WTC11 (cell line): ENCODE measurements around the gene MEOX2. TPM values are rescaled to one million over a fixed set of nuclear protein-coding genes. Genes with fewer than 3 reads are reported as not detected.

Experiments
- ATAC-seq: fragments of 200-7000 bp; cut with Tn5 transposase; 2 replicates; pipeline ENCODE4 v1.10.0; 2021; ENCODE audit warnings: mild to moderate bottlenecking, moderate library complexity
- CTCF ChIA-PET: fragments of 300-600 bp; sonication (Branson Sonifier 250); formaldehyde crosslinking; loops from one replicate; lab custom pipeline; 2021; ENCODE audit warnings: antibody characterized with exemption; lab: Charles Lee
- POLR2A ChIA-PET: fragments of 350-600 bp; sonication (Branson Sonifier 250); formaldehyde crosslinking; loops from one replicate; lab custom pipeline; 2021; ENCODE audit warnings: antibody characterized with exemption; lab: Charles Lee
- DNase-seq: peaks from one replicate; pipeline ENCODE4 v3.0.0; 2021; ENCODE audit warnings: low spot score
- H3K27ac Mint-ChIP-seq: 2 replicates; pipeline ENCODE4 v1.8.0; 2021; ENCODE audit warnings: mixed read lengths
- H3K27me3 Mint-ChIP-seq: 2 replicates; pipeline ENCODE4 v1.8.0; 2021; ENCODE audit warnings: low read depth, mild to moderate bottlenecking, moderate library complexity, mixed read lengths
- H3K36me3 Mint-ChIP-seq: 2 replicates; pipeline ENCODE4 v1.8.0; 2021; ENCODE audit warnings: mixed read lengths
- H3K4me1 Mint-ChIP-seq: 2 replicates; pipeline ENCODE4 v1.8.0; 2022; ENCODE audit warnings: mixed read lengths
- H3K4me3 Mint-ChIP-seq: 2 replicates; pipeline ENCODE4 v1.8.0; 2021; ENCODE audit warnings: mild to moderate bottlenecking, moderate library complexity, mixed read lengths
- H3K9me3 Mint-ChIP-seq: 2 replicates; pipeline ENCODE4 v1.8.0; 2021; ENCODE audit warnings: mixed read lengths
- CDX4 ChIP-seq: fragments of 250-450 bp; sonication (Bioruptor Pico); IDR thresholded peaks from 2 replicates; pipeline ENCODE4 v1.9.0; 2021; ENCODE audit warnings: moderate library complexity, mild to moderate bottlenecking, inconsistent platforms, borderline replicate concordance
- ELF4 ChIP-seq: sonication (generic); formaldehyde crosslinking; IDR thresholded peaks from 2 replicates; pipeline ENCODE4 v1.8.1; 2022; ENCODE audit warnings: low read depth, mild to moderate bottlenecking, moderate library complexity, missing genetic modification reagents
- EMX1 ChIP-seq: fragments of 250-450 bp; sonication (Bioruptor Pico); IDR thresholded peaks from 2 replicates; pipeline ENCODE4 v1.8.0; 2021; ENCODE audit warnings: mild to moderate bottlenecking
- ERG ChIP-seq: fragments of 250-450 bp; sonication (Bioruptor Pico); IDR thresholded peaks from 2 replicates; pipeline ENCODE4 v1.8.0; 2021; ENCODE audit warnings: mild to moderate bottlenecking
- ESRRA ChIP-seq: sonication (generic); formaldehyde crosslinking; IDR thresholded peaks from 2 replicates; pipeline ENCODE4 v1.8.1; 2022; ENCODE audit warnings: mild to moderate bottlenecking, missing genetic modification reagents, borderline replicate concordance
- FOXP1 ChIP-seq: sonication (generic); formaldehyde crosslinking; IDR thresholded peaks from 2 replicates; pipeline ENCODE4 v1.8.0; 2022; ENCODE audit warnings: missing genetic modification reagents, mild to moderate bottlenecking, moderate library complexity, borderline replicate concordance
- HMGXB4 ChIP-seq: sonication (generic); formaldehyde crosslinking; IDR thresholded peaks from 2 replicates; pipeline ENCODE4 v1.8.1; 2023; ENCODE audit warnings: mild to moderate bottlenecking, moderate library complexity, missing genetic modification reagents
- MYBL2 ChIP-seq: sonication (generic); formaldehyde crosslinking; IDR thresholded peaks from 2 replicates; pipeline ENCODE4 v1.8.1; 2023; ENCODE audit warnings: mild to moderate bottlenecking, moderate library complexity, missing genetic modification reagents
- NFE2L1 ChIP-seq: sonication (generic); formaldehyde crosslinking; IDR thresholded peaks from 2 replicates; pipeline ENCODE4 v1.8.1; 2023; ENCODE audit warnings: missing genetic modification reagents
- NR3C1 ChIP-seq: sonication (generic); formaldehyde crosslinking; conservative IDR thresholded peaks from 2 replicates; pipeline ENCODE4 v1.8.1; 2023; ENCODE audit warnings: low read depth, mild to moderate bottlenecking, missing genetic modification reagents
- OVOL2 ChIP-seq: fragments of 250-450 bp; sonication (Bioruptor Pico); IDR thresholded peaks from 2 replicates; pipeline ENCODE4 v1.9.0; 2021; ENCODE audit warnings: mild to moderate bottlenecking, borderline replicate concordance
- RORB ChIP-seq: fragments of 250-450 bp; sonication (Bioruptor Pico); IDR thresholded peaks from 2 replicates; pipeline ENCODE4 v1.9.0; 2021; ENCODE audit warnings: mild to moderate bottlenecking
- TCF7 ChIP-seq: sonication (generic); formaldehyde crosslinking; IDR thresholded peaks from 2 replicates; pipeline ENCODE4 v1.8.0; 2022; ENCODE audit warnings: mild to moderate bottlenecking, low read depth, missing genetic modification reagents, moderate library complexity
- ZMAT4 ChIP-seq: fragments of 250-450 bp; sonication (Bioruptor Pico); IDR thresholded peaks from 2 replicates; pipeline ENCODE4 v1.9.0; 2021; ENCODE audit warnings: mild to moderate bottlenecking
- ZNF138 ChIP-seq: sonication (generic); formaldehyde crosslinking; conservative IDR thresholded peaks from 2 replicates; pipeline ENCODE4 v1.8.1; 2022; ENCODE audit warnings: mild to moderate bottlenecking, moderate library complexity, missing genetic modification reagents
- ZNF232 ChIP-seq: sonication (generic); formaldehyde crosslinking; IDR thresholded peaks from 2 replicates; pipeline ENCODE4 v1.8.0; 2022; ENCODE audit warnings: mild to moderate bottlenecking, missing genetic modification reagents
- ZNF416 ChIP-seq: fragments of 250-450 bp; sonication (Bioruptor Pico); IDR thresholded peaks from 2 replicates; pipeline ENCODE4 v1.9.0; 2021; ENCODE audit warnings: mild to moderate bottlenecking, inconsistent platforms
- total RNA-seq: library from RNA; stranded (reverse); gene quantifications from 3 replicates; pipeline ENCODE4 v1.2.3, GENCODE V29; 2021
- TF ChIP-seq, protein P1 (sequence below): sonication (generic); formaldehyde crosslinking; IDR thresholded peaks from 2 replicates; pipeline ENCODE4 v1.8.0; 2022; ENCODE audit warnings: mild to moderate bottlenecking, missing genetic modification reagents
- TF ChIP-seq, protein P2 (sequence below): sonication (generic); formaldehyde crosslinking; IDR thresholded peaks from 2 replicates; pipeline ENCODE4 v1.8.1; 2022; ENCODE audit warnings: mild to moderate bottlenecking, missing genetic modification reagents, moderate library complexity, borderline replicate concordance
- TF ChIP-seq, protein P3 (sequence below): sonication (generic); formaldehyde crosslinking; IDR thresholded peaks from 2 replicates; pipeline ENCODE4 v1.8.0; 2023; ENCODE audit warnings: mild to moderate bottlenecking, missing genetic modification reagents
- TF ChIP-seq, protein P4 (sequence below): fragments of 250-450 bp; sonication (Bioruptor Pico); conservative IDR thresholded peaks from 2 replicates; pipeline ENCODE4 v1.9.0; 2021; ENCODE audit warnings: mild to moderate bottlenecking

Gene MEOX2
- total RNA-seq, 1 experiment from 2014 or later, result 0.07 TPM

- TF ChIP-seq, protein P1, sequence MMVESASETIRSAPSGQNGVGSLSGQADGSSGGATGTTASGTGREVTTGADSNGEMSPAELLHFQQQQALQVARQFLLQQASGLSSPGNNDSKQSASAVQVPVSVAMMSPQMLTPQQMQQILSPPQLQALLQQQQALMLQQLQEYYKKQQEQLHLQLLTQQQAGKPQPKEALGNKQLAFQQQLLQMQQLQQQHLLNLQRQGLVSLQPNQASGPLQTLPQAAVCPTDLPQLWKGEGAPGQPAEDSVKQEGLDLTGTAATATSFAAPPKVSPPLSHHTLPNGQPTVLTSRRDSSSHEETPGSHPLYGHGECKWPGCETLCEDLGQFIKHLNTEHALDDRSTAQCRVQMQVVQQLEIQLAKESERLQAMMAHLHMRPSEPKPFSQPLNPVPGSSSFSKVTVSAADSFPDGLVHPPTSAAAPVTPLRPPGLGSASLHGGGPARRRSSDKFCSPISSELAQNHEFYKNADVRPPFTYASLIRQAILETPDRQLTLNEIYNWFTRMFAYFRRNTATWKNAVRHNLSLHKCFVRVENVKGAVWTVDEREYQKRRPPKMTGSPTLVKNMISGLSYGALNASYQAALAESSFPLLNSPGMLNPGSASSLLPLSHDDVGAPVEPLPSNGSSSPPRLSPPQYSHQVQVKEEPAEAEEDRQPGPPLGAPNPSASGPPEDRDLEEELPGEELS, result no peak
- TF ChIP-seq NR3C1 (CRISPR knock-in tag) (no peak), ESRRA (no peak), FOXP1 (no peak), ZNF138 (CRISPR knock-in tag) (no peak), ZMAT4 (no peak)
- TF ChIP-seq, protein P2, sequence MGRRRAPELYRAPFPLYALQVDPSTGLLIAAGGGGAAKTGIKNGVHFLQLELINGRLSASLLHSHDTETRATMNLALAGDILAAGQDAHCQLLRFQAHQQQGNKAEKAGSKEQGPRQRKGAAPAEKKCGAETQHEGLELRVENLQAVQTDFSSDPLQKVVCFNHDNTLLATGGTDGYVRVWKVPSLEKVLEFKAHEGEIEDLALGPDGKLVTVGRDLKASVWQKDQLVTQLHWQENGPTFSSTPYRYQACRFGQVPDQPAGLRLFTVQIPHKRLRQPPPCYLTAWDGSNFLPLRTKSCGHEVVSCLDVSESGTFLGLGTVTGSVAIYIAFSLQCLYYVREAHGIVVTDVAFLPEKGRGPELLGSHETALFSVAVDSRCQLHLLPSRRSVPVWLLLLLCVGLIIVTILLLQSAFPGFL, result no peak
- TF ChIP-seq, protein P3, sequence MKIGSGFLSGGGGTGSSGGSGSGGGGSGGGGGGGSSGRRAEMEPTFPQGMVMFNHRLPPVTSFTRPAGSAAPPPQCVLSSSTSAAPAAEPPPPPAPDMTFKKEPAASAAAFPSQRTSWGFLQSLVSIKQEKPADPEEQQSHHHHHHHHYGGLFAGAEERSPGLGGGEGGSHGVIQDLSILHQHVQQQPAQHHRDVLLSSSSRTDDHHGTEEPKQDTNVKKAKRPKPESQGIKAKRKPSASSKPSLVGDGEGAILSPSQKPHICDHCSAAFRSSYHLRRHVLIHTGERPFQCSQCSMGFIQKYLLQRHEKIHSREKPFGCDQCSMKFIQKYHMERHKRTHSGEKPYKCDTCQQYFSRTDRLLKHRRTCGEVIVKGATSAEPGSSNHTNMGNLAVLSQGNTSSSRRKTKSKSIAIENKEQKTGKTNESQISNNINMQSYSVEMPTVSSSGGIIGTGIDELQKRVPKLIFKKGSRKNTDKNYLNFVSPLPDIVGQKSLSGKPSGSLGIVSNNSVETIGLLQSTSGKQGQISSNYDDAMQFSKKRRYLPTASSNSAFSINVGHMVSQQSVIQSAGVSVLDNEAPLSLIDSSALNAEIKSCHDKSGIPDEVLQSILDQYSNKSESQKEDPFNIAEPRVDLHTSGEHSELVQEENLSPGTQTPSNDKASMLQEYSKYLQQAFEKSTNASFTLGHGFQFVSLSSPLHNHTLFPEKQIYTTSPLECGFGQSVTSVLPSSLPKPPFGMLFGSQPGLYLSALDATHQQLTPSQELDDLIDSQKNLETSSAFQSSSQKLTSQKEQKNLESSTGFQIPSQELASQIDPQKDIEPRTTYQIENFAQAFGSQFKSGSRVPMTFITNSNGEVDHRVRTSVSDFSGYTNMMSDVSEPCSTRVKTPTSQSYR (CRISPR knock-in tag), result no peak
- TF ChIP-seq, all 79 proteins: peak for 0
Measured at GRCh38 chr7:15681186-15681585, 5.3 kb downstream of the MEOX2 start (continued).

DNA sequence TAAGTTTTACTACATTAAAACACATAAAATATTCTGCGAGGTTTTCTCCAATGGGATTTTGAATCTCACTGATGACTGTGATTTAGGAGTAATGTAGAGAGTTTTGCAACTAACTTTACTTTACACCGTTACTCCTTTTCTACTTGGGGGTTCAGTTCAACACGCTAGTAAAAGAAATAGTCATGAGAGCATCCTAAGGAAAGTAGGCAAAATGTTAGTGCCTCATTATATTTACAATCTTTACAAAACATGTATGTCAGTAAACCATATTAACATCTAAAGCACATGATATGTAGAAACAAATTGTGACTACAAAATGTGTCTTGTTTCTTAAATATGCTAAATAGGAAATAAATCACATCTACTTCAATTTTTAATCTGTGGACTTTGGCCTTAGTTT is 6.0 kb downstream of the MEOX2 start:
- Mint-ChIP-seq H3K27ac (no peak overlapping the region), H3K27me3 (peaks cover 16% of the 10 kb centered on the region), H3K4me3 (no peak overlapping the region), H3K36me3 (no peaks in the 10 kb centered on the region), H3K9me3 (no peaks in the 10 kb centered on the region), H3K4me1 (peaks cover 4% of the 10 kb centered on the region)
- ATAC-seq, result no peak
- POLR2A ChIA-PET, result no interaction called here
- DNase-seq, result no peak
- CTCF ChIA-PET, result no interaction called here
- TF ChIP-seq NFE2L1 (CRISPR knock-in tag), result no peak
- TF ChIP-seq RORB, result no peak
- no peak for TF ChIP-seq ZNF416
- TF ChIP-seq ELF4 (CRISPR knock-in tag), result no peak
- TF ChIP-seq CDX4 (CRISPR knock-in tag), result no peak
- TF ChIP-seq EMX1 (CRISPR knock-in tag), result no peak
- TF ChIP-seq ERG (CRISPR knock-in tag), result no peak
- TF ChIP-seq ZNF232 (CRISPR knock-in tag), result no peak
- no peak for TF ChIP-seq OVOL2 (CRISPR knock-in tag)
- TF ChIP-seq MYBL2 (CRISPR knock-in tag), result no peak
- TF ChIP-seq, protein P4, sequence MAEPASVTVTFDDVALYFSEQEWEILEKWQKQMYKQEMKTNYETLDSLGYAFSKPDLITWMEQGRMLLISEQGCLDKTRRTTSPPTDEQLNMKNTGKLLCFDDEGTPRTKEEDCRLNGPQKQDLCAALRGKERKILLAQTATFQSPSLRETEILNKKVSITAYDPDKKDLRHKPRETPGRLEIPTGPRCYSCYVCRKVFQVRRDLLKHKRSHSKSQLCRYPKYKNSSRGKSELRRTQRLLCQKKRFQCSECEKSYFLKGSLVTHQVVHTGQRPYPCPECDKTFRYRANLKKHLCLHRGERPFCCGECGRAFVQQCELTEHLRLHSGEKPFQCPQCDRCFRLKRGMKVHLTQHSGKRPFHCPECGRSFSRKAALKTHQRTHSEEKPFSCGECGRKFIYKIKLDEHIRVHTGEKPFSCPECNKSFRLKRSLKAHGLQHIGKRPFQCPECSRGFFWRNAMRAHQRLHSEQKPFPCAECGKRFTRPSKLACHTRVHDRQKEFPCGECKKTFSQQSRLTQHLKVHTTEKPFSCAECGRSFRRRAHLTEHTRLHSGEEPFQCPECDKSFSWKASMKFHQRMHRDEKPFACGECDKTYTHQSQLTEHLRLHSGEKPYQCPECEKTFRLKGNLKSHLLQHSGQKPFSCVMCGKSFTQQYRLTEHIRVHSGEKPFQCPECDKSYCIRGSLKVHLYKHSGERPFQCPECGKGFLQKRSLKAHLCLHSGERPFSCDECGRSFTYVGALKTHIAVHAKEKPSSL (CRISPR knock-in tag), result no peak
- TF ChIP-seq HMGXB4, result no peak
- TF ChIP-seq TCF7 (CRISPR knock-in tag), result no peak
